Nephron progenitor cell (in vitro differentiated cells): ENCODE measurements around the gene LSR.

ENCODE experiments used
- DNase-seq: peaks from one replicate; pipeline ENCODE4 v3.0.0; 2021
- H3K27ac Mint-ChIP-seq: 2 replicates; pipeline ENCODE4 v1.8.0; 2021; ENCODE audit warnings: mild to moderate bottlenecking, moderate library complexity, mixed read lengths
- H3K27me3 Mint-ChIP-seq: 2 replicates; pipeline ENCODE4 v1.8.0; 2021; ENCODE audit warnings: mild to moderate bottlenecking, low read depth, mixed read lengths; ENCODE audit not compliant: poor library complexity
- H3K36me3 Mint-ChIP-seq: 2 replicates; pipeline ENCODE4 v1.8.0; 2021; ENCODE audit warnings: low read depth, mixed read lengths
- H3K4me1 Mint-ChIP-seq: 2 replicates; pipeline ENCODE4 v1.8.0; 2021; ENCODE audit warnings: mixed read lengths
- H3K4me3 Mint-ChIP-seq: 2 replicates; pipeline ENCODE4 v1.8.0; 2021; ENCODE audit warnings: mild to moderate bottlenecking, moderate library complexity, mixed read lengths
- H3K9me3 Mint-ChIP-seq: 2 replicates; pipeline ENCODE4 v1.8.0; 2021; ENCODE audit warnings: mild to moderate bottlenecking, moderate library complexity, mixed read lengths
- CTCF ChIP-seq: fragments of 200-600 bp; sonication (generic); IDR thresholded peaks from 2 replicates; pipeline ENCODE4 v1.5.0; 2021; ENCODE audit warnings: antibody characterized with exemption

LSR gene

DNA sequence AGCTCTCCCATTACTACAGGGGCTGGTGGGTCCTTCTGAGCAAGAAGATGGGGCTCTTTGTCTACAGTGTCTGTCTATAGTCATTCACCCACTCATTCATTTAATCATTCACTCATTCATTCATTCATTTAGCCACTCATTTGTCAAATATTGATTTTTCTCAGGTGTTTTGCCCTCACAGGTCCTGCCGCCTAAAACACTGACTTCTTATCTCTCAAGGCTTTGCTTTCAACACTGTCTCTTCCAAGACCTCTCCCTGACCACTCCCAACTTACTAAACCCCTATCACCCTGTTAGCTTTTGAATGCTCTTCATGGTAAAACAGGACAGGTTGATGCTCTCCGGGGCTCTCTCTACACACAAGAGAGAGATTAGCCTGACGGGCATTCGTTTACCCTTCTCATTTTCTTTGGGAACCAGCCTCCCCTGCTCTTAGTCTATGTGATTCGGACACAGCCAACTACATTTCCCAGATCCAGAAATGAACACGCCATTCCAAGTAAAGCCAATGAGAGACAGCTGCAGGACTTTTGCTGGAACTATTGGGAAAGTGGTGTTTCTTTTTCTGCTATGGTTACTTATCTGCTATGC lies 43.0 kb upstream of the LSR start:
- DNase-seq, result no peak

GRCh38 chr19:35206379-35206778 lies 42.4 kb upstream of the LSR start:
- H3K27me3 Mint-ChIP-seq, result peaks cover 7% of the 10 kb centered on the region
- no peaks in the 10 kb centered on the region for H3K36me3 Mint-ChIP-seq
- TF ChIP-seq CTCF, result no peak
- peaks cover 13% of the 10 kb centered on the region for H3K4me1 Mint-ChIP-seq
- H3K27ac Mint-ChIP-seq, result no peak overlapping the region
- no peak overlapping the region for H3K4me3 Mint-ChIP-seq
- no peak for DNase-seq
- peaks cover 8% of the 10 kb centered on the region for H3K9me3 Mint-ChIP-seq

More for the DNA sequence above, 43.0 kb upstream of the LSR start:
- TF ChIP-seq CTCF, result no peak
- peaks cover 7% of the 10 kb centered on the region for H3K27me3 Mint-ChIP-seq
- H3K27ac Mint-ChIP-seq, result no peak overlapping the region
- no peak overlapping the region for H3K4me3 Mint-ChIP-seq
- peaks cover 8% of the 10 kb centered on the region for H3K9me3 Mint-ChIP-seq
- H3K36me3 Mint-ChIP-seq, result no peaks in the 10 kb centered on the region
- peaks cover 16% of the 10 kb centered on the region for H3K4me1 Mint-ChIP-seq

- Mint-ChIP-seq H3K36me3 (no peaks in the 10 kb centered on the region), H3K27me3 (peaks cover 7% of the 10 kb centered on the region), H3K9me3 (peaks cover 8% of the 10 kb centered on the region), H3K4me1 (peaks cover 9% of the 10 kb centered on the region), H3K27ac (no peak overlapping the region), H3K4me3 (no peak overlapping the region)
- TF ChIP-seq CTCF, result no peak
- DNase-seq, result no peak
Measured at GRCh38 chr19:35206855-35207254, 41.9 kb upstream of the LSR start.

DNA sequence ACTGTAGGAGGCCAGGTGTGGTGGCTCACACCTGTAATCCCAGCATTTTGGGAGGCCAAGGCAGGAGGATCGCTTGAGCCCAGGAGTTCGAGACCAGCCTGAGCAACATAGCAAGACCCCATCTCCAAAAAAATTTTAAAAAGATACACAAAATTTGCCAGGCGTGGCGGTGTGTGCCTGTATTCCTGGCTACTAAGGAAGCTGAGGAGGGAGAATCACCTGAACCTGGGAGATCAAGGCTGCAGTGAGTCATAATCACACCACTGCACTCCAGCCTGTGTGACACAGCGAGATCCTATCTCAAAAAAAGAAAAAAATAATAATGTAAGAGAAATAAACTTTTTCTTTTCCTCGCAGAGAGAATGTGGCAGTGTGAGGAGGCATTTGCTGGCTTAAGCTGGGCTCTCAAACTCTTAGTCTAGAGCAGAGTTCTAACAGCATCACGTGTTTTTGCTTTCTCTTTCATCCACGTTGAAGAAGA lies 41.4 kb upstream of the LSR start:
- H3K9me3 Mint-ChIP-seq, result peaks cover 8% of the 10 kb centered on the region
- peaks cover 7% of the 10 kb centered on the region for H3K4me1 Mint-ChIP-seq
- DNase-seq, result no peak
- no peaks in the 10 kb centered on the region for H3K36me3 Mint-ChIP-seq
- H3K27ac Mint-ChIP-seq, result no peak overlapping the region
- no peak overlapping the region for H3K4me3 Mint-ChIP-seq
- H3K27me3 Mint-ChIP-seq, result peaks cover 7% of the 10 kb centered on the region
- no peak for TF ChIP-seq CTCF

- H3K9me3 Mint-ChIP-seq, result peaks cover under 1% of the 10 kb centered on the region
- no peak for DNase-seq
- H3K4me1 Mint-ChIP-seq, result peaks cover 3% of the 10 kb centered on the region
- H3K4me3 Mint-ChIP-seq, result no peak overlapping the region
- H3K27ac Mint-ChIP-seq, result no peak overlapping the region
- no peaks in the 10 kb centered on the region for H3K36me3 Mint-ChIP-seq
- TF ChIP-seq CTCF, result no peak
- peaks cover 7% of the 10 kb centered on the region for H3K27me3 Mint-ChIP-seq
Measured at GRCh38 chr19:35208121-35208520, 40.7 kb upstream of the LSR start.

- Mint-ChIP-seq H3K27ac (no peak overlapping the region), H3K4me1 (no peaks in the 10 kb centered on the region), H3K4me3 (no peak overlapping the region), H3K36me3 (no peaks in the 10 kb centered on the region), H3K9me3 (no peaks in the 10 kb centered on the region), H3K27me3 (peaks cover 3% of the 10 kb centered on the region)
- no peak for TF ChIP-seq CTCF
- no peak for DNase-seq
Measured at GRCh38 chr19:35209646-35210045, 39.2 kb upstream of the LSR start.
